ENCODE measurements around the gene MMP24. TPM values are rescaled to one million over a fixed set of nuclear protein-coding genes. Genes with fewer than 3 reads are reported as not detected.

MMP24 gene
- total RNA-seq, 1 experiment from 2014 or later = not detected

- Mint-ChIP-seq H3K9me3 (ENCODE audit: unreplicated experiment) (no peaks in the 10 kb centered on the region), H3K4me3 (ENCODE audit: unreplicated experiment) (peak overlapping the region; percentile 31), H3K4me1 (ENCODE audit: insufficient read depth, unreplicated experiment) (peaks cover 73% of the 10 kb centered on the region), H3K36me3 (ENCODE audit: insufficient read depth, unreplicated experiment) (peaks cover 6% of the 10 kb centered on the region), H3K27ac (ENCODE audit: low read depth, unreplicated experiment) (peak overlapping the region; percentile 94), H3K27me3 (ENCODE audit: insufficient read depth, unreplicated experiment) (no peaks in the 10 kb centered on the region)
- peak; percentile 96 for DNase-seq (ENCODE audit: unreplicated experiment)
- ChIA-PET CTCF (interaction anchor here (0.7 to 16.2 kb wide), 19 partner anchors 11 to 784 kb away, joined by 3 to 374 read pairs (median 4); partner anchors contain the start of genes CEP250, EIF6, GDF5 and UQCC1), POLR2A (interaction anchor here (0.6 to 13.4 kb wide), 32 partner anchors 9 to 1157 kb away, joined by 3 to 468 read pairs (median 7); partner anchors contain the start of genes CEP250, EDEM2, EIF6 and GDF5)
- TF ChIP-seq CTCF (IDR thresholded peaks at IDR 0.05; ENCODE audit: unreplicated experiment) = no peak
- BruUV-seq (replicated peaks) = TSS peak; percentile 84
- intact Hi-C loops (cut with micrococcal nuclease) = loop anchor here (1.0 kb wide), 1 partner anchor 163 kb away; no protein-coding TSS in a partner anchor
Measured at GRCh38 chr20:35307666-35308653, 81.5 kb downstream of the MMP24 start.

DNA sequence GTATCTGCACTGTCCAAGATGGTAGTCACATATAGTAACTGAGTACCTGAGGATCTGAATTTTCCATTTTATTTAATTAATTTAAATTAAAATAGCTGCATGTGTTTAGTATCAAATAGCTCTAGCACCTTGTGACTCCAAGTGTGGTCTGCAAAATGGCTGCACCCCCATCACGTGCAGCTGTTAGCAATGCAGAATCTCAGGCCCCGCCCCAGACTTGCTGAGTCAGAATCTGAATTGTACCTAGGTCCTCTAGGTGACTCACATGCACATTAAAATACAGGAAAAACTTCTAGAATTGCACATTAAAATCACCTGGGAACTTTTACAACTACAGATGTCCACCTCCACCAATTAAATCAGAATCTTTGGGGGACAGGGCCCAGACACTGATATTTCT is 84.9 kb downstream of the MMP24 start:
- Mint-ChIP-seq H3K4me3 (ENCODE audit: unreplicated experiment) (no peak overlapping the region), H3K9me3 (ENCODE audit: unreplicated experiment) (no peaks in the 10 kb centered on the region), H3K27me3 (ENCODE audit: insufficient read depth, unreplicated experiment) (no peaks in the 10 kb centered on the region), H3K27ac (ENCODE audit: low read depth, unreplicated experiment) (peak overlapping the region; percentile 74), H3K4me1 (ENCODE audit: insufficient read depth, unreplicated experiment) (peaks cover 64% of the 10 kb centered on the region), H3K36me3 (ENCODE audit: insufficient read depth, unreplicated experiment) (peaks cover 13% of the 10 kb centered on the region)
- no peak for TF ChIP-seq CTCF (IDR thresholded peaks at IDR 0.05; ENCODE audit: unreplicated experiment)
- POLR2A ChIA-PET = interaction anchor here (0.5 to 12.1 kb wide), 9 partner anchors 7 to 660 kb away, joined by 3 to 468 read pairs (median 10); partner anchors contain the start of genes CEP250, MMP24OS and UQCC1
- intact Hi-C loops (cut with micrococcal nuclease) = no loop called here
- BruUV-seq (replicated peaks) = no TSS peak
- DNase-seq (ENCODE audit: unreplicated experiment) = peak; percentile 87
- CTCF ChIA-PET = interaction anchor here (0.6 to 16.2 kb wide), 7 partner anchors 9 to 205 kb away, joined by 3 to 374 read pairs (median 5); partner anchors contain the start of gene GDF5

DNA sequence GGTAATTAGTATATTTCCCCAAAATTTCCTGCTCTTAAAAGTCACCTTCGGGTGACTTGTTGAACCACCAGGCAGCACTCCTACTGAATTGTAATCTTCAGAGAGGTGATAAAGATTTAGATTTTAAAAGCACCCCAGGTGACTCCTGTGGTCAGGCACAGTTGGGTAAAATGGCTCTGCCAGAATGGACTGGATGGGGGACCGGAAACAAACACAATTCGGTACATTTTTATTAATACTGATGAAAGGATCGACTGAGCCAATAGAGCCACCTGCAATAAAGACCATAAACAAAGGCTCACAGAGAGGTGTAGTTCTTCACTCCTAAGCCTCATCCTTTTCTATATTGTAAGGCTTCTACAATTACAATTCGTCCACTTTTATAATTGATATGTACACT is 85.3 kb downstream of the MMP24 start:
- CTCF ChIA-PET = interaction anchor here (0.6 to 16.2 kb wide), 6 partner anchors 9 to 206 kb away, joined by 3 to 374 read pairs (median 6); partner anchors contain the start of gene GDF5
- BruUV-seq (replicated peaks) = TSS peak; percentile 74
- peaks cover 13% of the 10 kb centered on the region for H3K36me3 Mint-ChIP-seq (ENCODE audit: insufficient read depth, unreplicated experiment)

More for the DNA sequence above, 85.3 kb downstream of the MMP24 start:
- Mint-ChIP-seq H3K27me3 (ENCODE audit: insufficient read depth, unreplicated experiment) (no peaks in the 10 kb centered on the region), H3K27ac (ENCODE audit: low read depth, unreplicated experiment) (peak overlapping the region; percentile 74), H3K4me3 (ENCODE audit: unreplicated experiment) (peak overlapping the region; percentile 4), H3K4me1 (ENCODE audit: insufficient read depth, unreplicated experiment) (peaks cover 60% of the 10 kb centered on the region), H3K9me3 (ENCODE audit: unreplicated experiment) (no peaks in the 10 kb centered on the region)
- POLR2A ChIA-PET = interaction anchor here (0.6 to 12.9 kb wide), 16 partner anchors 5 to 219 kb away, joined by 3 to 468 read pairs (median 4); partner anchors contain the start of genes CEP250, EIF6, TRPC4AP and UQCC1
- intact Hi-C loops (cut with micrococcal nuclease) = no loop called here
- no peak for DNase-seq (ENCODE audit: unreplicated experiment)
- no peak for TF ChIP-seq CTCF (IDR thresholded peaks at IDR 0.05; ENCODE audit: unreplicated experiment)
